ENCODE data around the gene B4GALT2.

B4GALT2 gene

DNA sequence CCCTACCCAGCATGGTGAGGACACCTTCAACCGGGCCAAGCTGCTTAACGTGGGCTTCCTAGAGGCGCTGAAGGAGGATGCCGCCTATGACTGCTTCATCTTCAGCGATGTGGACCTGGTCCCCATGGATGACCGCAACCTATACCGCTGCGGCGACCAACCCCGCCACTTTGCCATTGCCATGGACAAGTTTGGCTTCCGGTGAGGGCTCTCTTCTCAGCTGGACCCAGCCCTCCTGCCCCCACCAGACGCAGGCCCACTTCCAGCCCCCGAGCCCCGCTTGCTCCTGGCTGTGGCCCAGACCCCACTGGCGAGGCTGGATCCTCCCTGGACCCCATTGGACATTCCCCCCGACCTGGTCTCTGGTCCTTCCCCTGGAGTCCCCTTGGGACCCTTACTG lies 5.8 kb downstream of the B4GALT2 start:
- no peak for DNase-seq (ENCODE audit: low spot score)

DNA sequence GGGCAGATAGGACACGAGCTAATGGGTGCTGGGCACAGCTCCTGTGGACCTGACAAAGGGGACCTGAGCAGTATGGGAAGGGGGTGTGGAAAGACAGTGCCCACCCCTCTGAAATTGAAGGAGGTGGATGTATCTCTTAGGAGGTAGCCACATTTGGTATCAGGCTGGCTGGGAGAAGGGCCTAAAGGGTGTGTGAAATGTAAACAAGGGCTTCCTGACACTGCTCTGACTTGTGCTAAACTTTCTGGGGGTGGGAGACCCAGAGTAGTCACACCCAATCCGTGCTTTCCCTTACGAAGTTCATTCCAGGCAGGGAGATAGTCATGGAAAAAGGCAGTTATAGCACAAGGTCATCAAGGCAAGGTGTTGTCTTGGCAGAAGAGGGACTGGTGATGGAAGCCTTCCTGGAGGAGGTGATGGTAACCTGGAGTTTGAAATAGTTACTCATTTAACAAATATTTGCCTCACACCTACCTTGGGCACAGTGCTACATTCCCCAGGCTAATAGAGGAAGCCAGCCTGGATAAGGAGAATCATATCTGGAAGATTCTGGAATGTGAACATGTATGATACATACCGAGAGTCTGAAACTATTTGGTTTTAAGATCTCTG lies 7.1 kb downstream of the B4GALT2 start:
- no peak for DNase-seq (ENCODE audit: low spot score)

DNA sequence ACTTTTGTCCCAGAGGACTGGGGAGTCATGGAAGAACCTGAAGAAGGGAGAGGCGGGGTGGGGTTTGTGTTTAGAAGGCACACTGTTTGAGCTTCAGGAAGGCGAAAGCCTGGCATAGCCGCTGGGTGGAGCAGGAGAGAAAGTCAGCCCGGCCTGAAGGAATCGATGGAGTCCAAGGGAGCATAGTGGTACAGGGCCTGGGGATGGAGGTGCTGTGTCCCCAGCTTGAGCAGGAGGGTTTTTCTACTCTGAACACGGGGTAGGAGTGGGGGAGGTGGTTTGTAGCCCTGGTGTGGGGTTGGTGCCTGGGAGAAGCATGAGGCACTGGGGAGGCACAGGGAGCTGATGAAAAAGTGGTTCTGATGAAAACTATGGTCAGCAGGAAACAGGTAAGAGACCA lies 7.7 kb downstream of the B4GALT2 start:
- no peak for DNase-seq (ENCODE audit: low spot score)

DNA sequence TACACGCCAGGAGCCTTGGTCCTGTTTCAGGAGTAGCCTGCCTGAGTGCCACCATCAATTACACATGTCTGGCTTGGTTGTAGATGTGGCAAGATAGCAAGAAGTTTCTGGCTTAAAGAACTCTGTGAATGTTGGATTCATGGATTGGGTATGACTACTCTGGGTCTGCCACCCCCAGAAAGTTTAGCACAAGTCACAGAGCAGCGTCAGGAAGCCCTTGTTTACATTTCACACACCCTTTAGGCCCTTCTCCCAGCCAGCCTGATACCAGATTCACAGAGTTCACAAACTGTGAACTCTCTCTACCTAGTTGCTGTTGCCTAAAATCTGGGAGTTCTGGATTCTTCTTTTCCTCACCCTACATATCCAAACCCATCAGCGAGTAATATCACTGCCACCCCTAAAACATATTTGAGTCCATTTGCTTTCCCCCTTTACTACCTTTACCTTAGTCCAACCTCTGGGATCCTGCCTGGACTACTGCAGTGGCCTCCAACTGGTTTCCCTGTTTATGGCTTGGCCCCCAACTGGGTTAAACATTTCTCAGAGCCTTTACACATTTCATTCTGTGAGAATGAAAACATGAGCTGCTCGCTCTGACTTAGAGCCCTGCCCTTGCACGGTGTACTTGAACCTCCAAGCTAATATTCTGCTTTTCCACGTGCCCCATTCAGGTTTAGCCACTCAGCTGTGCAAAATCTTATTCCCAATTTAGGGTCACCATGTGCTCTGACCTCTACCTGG lies 8.3 kb downstream of the B4GALT2 start:
- DNase-seq (ENCODE audit: low spot score) = no peak

DNA sequence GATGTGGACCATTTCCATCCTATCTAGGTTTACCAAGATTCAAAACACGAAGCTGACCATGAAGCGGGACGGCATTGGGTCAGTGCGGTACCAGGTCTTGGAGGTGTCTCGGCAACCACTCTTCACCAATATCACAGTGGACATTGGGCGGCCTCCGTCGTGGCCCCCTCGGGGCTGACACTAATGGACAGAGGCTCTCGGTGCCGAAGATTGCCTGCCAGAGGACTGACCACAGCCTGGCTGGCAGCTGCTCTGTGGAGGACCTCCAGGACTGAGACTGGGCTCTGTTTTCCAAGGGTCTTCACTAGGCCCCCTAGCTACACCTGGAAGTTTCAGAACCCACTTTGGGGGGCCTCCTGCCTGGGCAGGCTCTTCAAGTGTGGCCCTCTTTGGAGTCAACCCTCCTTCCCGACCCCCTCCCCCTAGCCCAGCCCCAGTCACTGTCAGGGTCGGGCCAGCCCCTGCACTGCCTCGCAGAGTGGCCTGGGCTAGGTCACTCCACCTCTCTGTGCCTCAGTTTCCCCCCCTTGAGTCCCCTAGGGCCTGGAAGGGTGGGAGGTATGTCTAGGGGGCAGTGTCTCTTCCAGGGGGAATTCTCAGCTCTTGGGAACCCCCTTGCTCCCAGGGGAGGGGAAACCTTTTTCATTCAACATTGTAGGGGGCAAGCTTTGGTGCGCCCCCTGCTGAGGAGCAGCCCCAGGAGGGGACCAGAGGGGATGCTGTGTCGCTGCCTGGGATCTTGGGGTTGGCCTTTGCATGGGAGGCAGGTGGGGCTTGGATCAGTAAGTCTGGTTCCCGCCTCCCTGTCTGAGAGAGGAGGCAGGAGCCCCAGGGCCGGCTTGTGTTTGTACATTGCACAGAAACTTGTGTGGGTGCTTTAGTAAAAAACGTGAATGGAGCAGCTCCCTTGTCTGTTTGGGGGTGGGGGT lies 11.5 kb downstream of the B4GALT2 start:
- DNase-seq (ENCODE audit: low spot score) = no peak

DNA sequence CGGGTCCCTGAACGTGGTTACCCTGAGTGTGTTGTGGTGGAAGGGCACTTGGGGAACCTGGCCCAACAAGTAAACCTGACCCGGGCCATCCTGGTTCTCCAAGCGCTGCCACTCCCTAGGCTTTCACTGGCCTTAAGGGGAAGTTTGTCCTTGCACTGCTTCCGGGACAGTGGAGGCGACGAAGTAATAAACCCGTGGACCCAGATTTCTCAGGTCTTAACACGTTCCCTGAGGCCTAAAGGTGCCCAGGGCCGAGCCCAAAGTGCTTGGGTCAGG lies 12.1 kb downstream of the B4GALT2 start:
- DNase-seq (ENCODE audit: low spot score) = no peak

DNA sequence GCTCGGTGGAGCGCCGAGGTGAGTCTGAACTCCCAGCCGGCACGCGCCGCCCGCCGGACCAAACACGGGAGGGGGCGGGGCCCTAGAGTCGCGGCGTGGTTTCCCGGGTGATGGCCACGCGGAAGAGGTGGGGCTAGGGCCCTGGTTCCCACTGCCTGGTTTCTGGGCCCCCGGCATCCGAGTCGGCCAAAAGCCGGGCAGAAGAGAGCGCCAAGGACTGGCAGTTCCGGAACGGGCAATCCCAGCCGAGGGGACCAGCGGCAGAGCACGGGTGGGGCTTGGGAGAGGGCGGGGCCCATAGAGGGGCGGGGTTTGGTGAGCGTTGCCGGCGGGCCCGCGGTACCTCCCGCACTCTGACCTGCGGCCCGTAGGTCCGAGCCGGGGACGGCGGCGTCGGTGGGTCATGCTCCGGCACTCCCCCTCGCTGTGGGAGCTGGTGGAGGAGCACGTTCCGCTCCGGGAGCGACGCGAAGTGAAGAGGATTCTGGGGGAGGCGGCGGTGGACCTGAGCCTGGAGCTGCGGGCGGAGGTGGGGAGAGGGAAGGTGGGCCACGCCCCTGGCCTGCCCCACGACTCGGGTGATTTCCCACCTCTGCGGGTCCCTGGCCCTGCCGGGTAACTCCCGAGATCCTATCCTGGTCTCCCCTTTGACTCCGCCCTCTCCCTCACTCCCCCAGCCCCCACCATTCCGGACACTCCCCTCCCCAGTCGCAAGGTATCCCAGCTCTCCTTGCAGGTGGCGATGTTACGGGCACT lies 12.6 kb downstream of the B4GALT2 start, which contains the start of gene CCDC24:
TSS of gene CCDC24 (plus strand) at position 124 of the 756 bp plus-strand sequence. CDS start at position 404, 280 bp downstream.
- DNase-seq (ENCODE audit: low spot score) = peak; percentile 80

DNA sequence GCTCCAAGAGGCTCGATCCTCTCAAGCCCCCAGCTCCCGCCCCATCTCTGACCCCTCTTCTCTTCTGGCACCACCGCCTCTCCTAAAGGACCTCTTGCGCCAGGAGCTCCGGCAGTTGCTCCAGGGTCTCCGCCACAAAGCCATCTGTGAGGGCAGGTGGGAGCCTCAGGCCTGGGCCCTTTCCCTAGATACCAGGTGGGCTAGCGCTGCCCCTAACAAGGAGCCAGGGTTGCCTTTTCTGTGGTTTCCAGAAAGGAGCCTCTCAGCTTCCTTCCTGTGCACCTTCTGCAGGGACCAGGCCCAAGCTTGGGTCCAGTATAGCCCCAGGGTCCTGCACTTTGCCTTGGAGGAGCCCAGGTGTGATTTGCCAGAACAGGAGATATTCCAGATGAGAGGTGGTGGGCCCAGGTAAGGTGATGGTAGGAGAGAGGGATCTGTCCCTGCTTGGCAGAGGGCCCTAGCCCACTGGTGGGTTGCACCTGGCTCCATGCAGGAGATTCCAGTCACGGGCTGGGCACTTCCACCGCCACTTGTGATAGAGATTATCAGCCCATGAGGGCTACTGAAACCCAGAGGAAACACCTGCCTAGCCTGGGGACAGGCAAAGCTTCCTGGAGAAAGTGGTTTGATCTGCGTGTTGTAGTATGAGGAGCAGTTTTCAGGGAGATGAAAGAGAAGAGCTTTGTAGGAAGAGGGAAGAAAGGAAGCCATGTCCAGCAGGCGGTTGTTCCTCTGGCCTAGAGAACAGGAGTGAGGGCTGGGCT lies 13.4 kb downstream of the B4GALT2 start:
- DNase-seq (ENCODE audit: low spot score) = no peak

DNA sequence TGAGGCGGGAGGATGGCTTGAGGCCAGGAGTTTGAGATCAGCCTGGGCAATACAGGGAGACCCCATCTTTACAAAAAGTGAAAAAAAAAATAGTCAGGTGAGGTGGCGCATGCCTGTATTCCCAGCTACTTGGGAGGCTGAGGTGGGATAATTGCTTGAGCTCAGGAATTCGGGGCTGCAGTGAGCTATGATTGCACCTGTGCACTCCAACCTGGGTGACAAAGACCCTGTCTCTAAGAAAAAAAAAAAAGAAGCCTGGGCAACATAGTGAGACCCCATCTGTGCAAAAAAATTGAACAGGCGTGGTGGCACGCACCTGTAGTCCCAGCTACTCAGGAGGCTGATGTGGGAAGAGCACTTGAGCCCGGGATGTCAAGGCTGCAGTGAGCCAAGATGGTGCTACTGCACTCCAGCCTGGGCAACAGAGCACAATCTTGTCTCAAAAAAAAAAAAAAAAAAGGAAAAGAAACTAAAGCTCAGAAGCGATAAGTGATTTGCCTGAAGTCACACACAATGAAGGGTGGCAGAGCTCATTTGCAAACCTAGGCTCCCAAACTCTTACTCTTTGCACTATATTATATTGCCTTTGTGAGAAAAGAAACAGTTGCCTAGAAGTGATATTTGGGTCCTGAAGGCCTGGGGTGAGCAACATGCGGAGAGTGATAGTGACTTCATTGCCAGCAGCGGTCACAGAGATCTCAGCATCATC lies 14.3 kb downstream of the B4GALT2 start:
- DNase-seq (ENCODE audit: low spot score) = no peak

DNA sequence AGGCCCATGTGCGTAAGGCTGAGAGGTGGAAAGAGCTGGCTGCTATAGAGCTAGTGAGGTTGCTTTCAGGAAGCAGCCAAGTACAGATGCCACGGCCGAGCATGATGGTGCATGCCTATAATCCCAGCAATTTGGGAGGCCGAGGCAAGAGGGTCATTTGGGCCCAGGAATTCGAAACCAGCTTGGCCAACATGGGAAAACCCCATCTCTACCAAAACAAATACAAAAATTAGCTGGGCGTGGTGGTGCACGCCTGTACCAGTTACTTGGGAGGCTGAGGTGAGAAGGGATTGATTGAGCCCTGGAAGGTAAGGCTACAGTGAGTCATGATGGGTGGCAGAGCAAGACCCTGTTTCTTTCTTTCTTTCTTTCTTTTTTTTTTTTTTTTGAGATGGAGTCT lies 15.1 kb downstream of the B4GALT2 start:
- no peak for DNase-seq (ENCODE audit: low spot score)

DNA sequence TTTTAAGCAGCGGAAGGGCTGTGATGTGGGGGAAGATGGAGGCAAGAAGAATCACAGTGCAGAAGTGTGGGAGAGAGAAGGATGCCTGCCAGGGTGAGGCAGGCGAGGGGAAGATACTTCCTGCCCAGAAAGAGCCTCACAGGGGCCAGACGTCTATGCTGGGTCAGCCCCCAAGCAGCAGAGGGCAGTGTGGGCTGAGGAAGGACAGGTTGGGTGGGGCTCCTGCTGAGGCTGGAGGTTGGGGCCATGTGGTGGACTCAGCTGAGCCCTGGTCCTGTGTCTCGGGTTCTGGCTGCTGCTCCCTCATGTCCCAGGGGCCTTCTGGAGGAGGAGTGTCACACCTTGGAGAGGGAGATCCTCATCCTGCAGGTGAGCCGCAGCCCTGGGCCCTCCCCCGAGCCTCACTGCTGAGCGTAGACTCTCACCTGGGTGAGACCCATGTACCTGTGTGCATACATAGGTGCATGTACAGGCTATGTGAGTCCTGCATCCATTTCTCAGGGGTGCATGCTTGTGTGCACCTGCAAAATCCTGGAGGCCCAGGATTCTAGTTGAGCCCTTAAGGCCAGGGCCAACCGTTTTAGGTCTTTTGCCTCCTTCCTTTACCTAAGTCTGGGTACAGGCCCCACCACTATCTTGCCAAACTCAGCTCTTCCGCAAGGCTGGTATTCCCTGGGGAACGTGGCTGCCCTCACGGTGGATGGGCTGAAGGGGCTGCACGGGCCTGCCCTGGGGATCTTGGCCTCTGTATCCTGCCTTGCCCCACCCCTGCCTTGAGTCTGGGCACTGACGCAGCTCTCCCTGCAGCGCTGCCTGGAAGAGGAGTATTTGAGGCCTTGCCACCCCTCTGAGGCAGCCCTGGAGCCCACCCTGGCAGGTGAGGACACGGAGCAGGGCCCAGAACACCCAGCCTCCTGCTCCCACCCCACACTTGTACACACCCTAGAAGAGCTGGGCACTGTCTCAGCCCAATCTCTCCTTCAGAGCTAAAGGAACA lies 16.1 kb downstream of the B4GALT2 start:
- DNase-seq (ENCODE audit: low spot score) = peak; percentile 62

DNA sequence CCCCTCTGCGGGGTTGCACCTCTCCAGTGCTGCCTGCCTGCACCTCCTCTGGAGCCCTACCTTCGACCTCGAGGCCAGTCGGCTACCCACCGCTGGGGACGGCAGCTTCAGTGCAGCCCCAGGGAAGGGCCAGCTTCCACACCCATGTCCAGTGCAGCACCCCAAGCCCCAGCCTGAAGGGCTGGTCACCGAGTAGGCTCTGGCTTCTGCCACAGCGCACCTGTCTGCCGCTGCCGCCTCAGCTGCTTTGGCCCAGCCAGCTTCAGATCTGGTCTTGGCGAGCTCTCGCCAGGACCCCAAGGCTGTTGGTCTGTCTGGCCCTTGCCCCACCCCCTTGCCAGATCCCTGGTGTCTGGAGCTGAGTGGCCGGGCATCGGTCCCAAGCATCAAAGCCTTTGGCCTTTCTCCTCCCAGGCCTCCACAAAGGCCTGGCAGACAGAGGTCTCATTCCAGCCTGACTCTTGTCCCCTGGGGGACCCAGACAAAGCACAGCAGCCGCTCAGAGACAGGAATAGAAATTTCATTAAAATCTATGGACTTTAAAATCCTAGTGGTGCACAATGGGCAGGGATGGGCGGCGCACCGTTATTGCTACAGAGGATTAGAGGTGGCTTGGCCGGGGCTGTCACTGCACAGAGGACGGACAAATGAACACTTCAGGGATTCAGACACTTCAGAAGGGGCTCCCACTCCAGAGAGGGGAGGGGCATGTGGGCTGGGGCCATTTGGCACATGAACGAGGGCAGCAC lies 17.1 kb downstream of the B4GALT2 start:
- no peak for DNase-seq (ENCODE audit: low spot score)

DNA sequence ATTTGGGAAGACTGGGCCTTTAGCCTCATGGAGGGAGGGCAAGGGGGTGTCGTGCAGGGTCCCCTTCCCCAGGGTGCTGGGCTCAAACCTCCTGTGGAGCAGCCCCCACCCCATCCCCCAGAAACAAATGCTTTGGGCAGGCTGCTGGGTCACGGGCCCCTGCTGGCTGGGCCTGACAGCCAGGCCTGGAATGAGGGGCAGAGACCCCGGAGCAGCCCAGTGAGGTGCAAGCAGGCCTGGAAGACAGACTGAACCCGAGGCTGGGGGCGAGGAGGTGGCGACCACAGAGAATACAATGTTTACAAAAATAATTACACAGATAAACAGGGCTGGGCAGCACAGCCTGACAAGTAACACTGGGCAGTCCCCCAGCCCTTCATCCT lies 17.7 kb downstream of the B4GALT2 start:
- no peak for DNase-seq (ENCODE audit: low spot score)

DNA sequence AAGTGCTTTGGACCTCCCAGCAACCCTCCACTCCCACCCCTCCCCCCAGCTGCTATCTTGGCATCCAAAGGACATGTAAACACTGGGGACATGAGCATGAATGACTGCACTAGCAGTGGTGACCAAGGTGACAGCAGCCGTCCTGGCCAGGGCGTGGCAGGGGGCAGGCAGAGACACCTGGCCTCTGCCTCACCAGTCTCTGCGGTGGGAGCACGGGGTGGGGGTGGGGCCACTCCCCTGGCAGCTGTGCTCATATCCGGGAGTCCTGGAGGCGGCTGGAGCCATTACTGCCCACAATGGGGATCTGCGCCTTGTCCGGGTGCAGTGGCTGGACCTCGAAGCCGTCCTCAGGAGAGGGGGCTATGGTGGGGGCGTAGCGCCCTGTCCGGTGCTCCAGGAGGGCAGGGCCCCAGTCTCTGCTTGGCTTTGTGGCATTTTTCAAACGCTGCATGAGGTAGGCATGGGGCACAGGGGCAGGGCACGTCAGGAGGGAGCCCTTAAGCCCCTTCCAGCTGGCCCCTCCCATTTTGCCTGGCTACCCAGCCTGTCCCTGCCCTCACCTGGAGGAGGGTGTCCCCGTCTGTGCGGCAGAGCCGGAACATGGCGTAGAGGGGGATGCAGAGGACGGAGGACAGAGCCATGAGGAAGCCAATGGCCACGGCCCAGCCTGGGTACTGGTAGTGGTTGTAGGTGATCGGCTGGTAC lies 18.4 kb downstream of the B4GALT2 start:
- no peak for DNase-seq (ENCODE audit: low spot score)

DNA sequence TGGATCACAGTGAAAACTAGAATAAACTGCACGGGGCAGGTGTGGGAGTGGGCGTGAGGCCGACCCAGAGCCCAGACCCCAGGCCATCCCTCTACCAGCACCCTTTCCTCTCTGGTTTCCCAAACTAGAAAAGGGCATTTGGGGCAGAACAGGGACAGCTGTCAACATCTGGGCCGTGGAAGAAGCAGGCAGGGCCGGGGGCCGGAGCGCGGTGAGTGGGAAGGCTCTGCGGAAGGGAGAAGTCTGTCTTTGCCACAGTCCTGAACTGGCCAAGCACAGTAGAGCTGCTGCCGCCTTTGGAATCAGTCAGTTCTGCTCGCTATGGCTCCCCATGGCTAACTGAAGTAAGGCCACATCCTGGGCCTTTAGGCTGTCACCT lies 19.0 kb downstream of the B4GALT2 start:
- no peak for DNase-seq (ENCODE audit: low spot score)

DNA sequence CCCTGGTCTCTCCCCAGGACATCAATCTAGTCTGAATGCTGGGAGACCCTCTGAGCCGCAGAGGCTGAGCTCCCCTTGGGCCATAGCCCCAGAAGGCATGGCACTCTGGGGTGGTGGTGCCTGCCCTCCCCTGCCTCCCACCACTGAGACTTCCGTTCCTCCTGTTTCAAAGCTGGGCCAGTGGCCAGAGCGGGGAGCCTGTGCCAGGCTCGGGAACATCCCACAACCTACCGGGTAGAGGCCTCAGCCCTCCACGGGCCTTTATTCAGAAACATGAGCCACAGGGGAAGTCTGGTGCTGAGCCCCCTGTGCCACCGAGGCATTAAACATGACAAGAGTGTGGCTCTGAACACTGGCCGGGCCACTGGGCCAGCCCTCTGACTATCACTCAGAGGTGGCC lies 20.4 kb downstream of the B4GALT2 start:
- no peak for DNase-seq (ENCODE audit: low spot score)

DNA sequence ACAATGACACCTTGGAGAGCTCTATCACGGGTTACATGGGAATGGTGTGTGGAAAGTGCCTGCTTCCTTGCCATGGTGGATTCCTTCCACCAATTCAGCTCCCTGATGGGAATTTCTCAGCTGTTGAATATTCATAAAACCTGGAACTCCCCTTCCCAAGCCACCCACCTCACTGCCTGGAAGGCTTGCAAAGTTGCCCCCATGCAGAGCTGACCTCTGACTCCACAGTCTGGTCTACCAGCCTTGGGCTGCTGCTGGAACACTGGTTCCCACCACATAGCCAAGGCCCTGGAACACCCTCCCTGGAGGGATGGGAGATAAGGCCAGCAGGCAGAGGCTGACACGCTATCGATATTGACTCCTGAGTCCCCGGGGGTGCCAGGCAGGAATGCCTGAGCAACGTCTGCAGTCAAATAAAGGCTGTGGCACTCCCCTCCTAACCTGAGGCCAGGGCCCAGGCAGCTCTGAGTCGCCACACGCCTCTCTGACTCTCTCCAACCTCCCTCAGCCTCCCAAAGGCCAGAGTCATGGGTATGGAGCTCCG lies 21.2 kb downstream of the B4GALT2 start:
- no peak for DNase-seq (ENCODE audit: low spot score)

DNA sequence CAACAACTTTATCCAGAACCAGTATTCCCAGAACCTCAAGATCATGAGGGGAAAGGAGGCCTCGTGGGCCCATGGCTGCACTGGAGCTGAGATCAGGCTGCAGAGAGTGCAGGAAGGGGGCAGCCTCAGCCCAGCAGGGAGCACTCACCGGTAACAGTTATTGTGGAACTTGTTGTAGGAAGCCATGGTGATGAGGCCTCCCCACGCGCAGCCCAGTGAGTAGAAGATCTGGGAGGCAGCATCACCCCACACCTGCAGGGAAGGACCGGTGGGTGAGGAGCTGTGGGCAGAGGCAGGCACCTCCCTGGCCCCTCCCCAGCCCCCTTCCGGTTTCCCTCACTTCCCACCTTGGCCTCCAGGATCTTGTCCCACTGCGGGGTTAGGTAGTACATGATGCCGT lies 23.2 kb downstream of the B4GALT2 start:
- no peak for DNase-seq (ENCODE audit: low spot score)
